K562 (cell line): ENCODE measurements around the gene FRYL. TPM values are rescaled to one million over a fixed set of nuclear protein-coding genes. Genes with fewer than 3 reads are reported as not detected.

ENCODE experiments used
- ATAC-seq: fragments of 200-7000 bp; cut with Tn5 transposase; 3 replicates; pipeline ENCODE4 v1.9.1; 2020; ENCODE audit warnings: moderate library complexity
- BruUV-seq: library from RNA; stranded (reverse); fragments of 400-500 nt; replicated peaks from 2 replicates; lab custom pipeline; 2021; lab: Mats Ljungman, UMichigan
- CTCF ChIA-PET: fragments of 300-600 bp; formaldehyde crosslinking; extraction: SDS; loops from one replicate; lab custom pipeline; 2021; ENCODE audit warnings: low intra/inter-chr PET ratio; lab: Yijun Ruan, JAX
- POLR2A ChIA-PET: fragments of 300-600, 350-650 bp; sonication (Branson Sonifier 250); formaldehyde crosslinking; extraction: SDS; loops from one replicate; lab custom pipeline; 2021; ENCODE audit warnings: antibody characterized with exemption, inconsistent platforms; lab: Yijun Ruan, JAX
- DNase-seq, 4 experiments: peaks; one replicate each; pipeline versions ENCODE4 v3.0.0 to v3.0.0-alpha.2; 2011 to 2018; ENCODE audit warnings: low spot score in 3 of 4, mixed read lengths in 3 of 4; ENCODE audit errors: extremely low read depth in 1 of 4
- FAIRE-seq: peaks from 2 replicates; lab custom pipeline; 2011; peaks lifted over from hg19 to GRCh38; lab: Jason Lieb, UNC
- H2AFZ ChIP-seq: 2 replicates; pipeline ENCODE4 v1.6.0; 2011; ENCODE audit warnings: low read depth, low read length, control low read depth, inconsistent platforms
- H3K27ac ChIP-seq: fragments of 200-600 bp; 3 replicates; pipeline ENCODE4 v1.8.0; 2011; ENCODE audit warnings: low read depth, mild to moderate bottlenecking, control low read depth, inconsistent platforms, low read length, moderate library complexity, mixed read lengths; ENCODE audit errors: extremely low read depth
- H3K27me3 ChIP-seq, 2 experiments: fragments of 300-600 bp in 1 of 2; 2 replicates in 1 of 2; 3 replicates in 1 of 2; pipeline versions ENCODE4 v1.6.0 to v1.8.0; 2011; ENCODE audit warnings: inconsistent platforms in 2 of 2, low read length in 2 of 2, mild to moderate bottlenecking in 1 of 2, mixed read lengths in 1 of 2, moderate library complexity in 1 of 2; ENCODE audit not compliant: control insufficient read depth in 2 of 2, insufficient read depth in 2 of 2
- H3K36me3 ChIP-seq: fragments of 300-600 bp; 3 replicates; pipeline ENCODE4 v1.8.0; 2011; ENCODE audit warnings: mild to moderate bottlenecking, low read length, inconsistent platforms; ENCODE audit not compliant: control insufficient read depth, insufficient read depth
- H3K4me1 ChIP-seq, 2 experiments: fragments of 200-600 bp in 1 of 2; replicated peaks in 1 of 2; 2 replicates in 1 of 2; 3 replicates in 1 of 2; pipeline versions ENCODE4 v1.5.1 to v1.8.0; 2011; ENCODE audit warnings: inconsistent platforms in 2 of 2, low read length in 2 of 2, mild to moderate bottlenecking in 1 of 2, mixed read lengths in 1 of 2, moderate library complexity in 1 of 2; ENCODE audit not compliant: control insufficient read depth in 2 of 2, insufficient read depth in 2 of 2
- H3K4me2 ChIP-seq: 2 replicates; pipeline ENCODE4 v1.6.1; 2011; ENCODE audit warnings: low read length, control low read depth, inconsistent platforms, mixed read lengths; ENCODE audit not compliant: insufficient read depth
- H3K4me3 ChIP-seq: fragments of 200-600 bp; sonication (generic), shearing (Covaris generic); 2 replicates; pipeline ENCODE4 v1.5.1; 2016; ENCODE audit warnings: control low read depth, inconsistent platforms
- H3K79me2 ChIP-seq: fragments of 200-600 bp; 3 replicates; pipeline ENCODE4 v1.8.0; 2011; ENCODE audit warnings: low read length, inconsistent platforms; ENCODE audit not compliant: control insufficient read depth, insufficient read depth
- H3K9ac ChIP-seq, 2 experiments: 2 replicates each; pipeline versions ENCODE4 v1.6.0 to v1.6.1; 2011; ENCODE audit warnings: low read depth in 2 of 2, low read length in 2 of 2, control low read depth in 1 of 2, inconsistent platforms in 1 of 2, mild to moderate bottlenecking in 1 of 2, mixed read lengths in 1 of 2; ENCODE audit not compliant: insufficient read depth in 1 of 2
- H3K9me1 ChIP-seq: one replicate; pipeline ENCODE4 v1.6.0; 2011; ENCODE audit warnings: inconsistent platforms, mild to moderate bottlenecking, low read length, moderate library complexity; ENCODE audit not compliant: control insufficient read depth, insufficient read depth
- H3K9me3 ChIP-seq: replicated peaks from 2 replicates; pipeline ENCODE4 v1.5.1; 2011; ENCODE audit warnings: low read depth, low read length, inconsistent platforms; ENCODE audit not compliant: control insufficient read depth, insufficient read depth
- H4K20me1 ChIP-seq: replicated peaks from 2 replicates; pipeline ENCODE4 v1.6.1; 2011; ENCODE audit warnings: low read length, inconsistent platforms, mixed read lengths; ENCODE audit not compliant: control insufficient read depth, insufficient read depth
- GABPB1 ChIP-seq: sonication (generic); formaldehyde crosslinking; IDR thresholded peaks from 2 replicates; pipeline ENCODE4 v1.8.0; 2022; ENCODE audit warnings: mild to moderate bottlenecking, missing genetic modification reagents
- GABPB2 ChIP-seq: fragments of 250-450 bp; sonication (Bioruptor Pico); conservative IDR thresholded peaks from 2 replicates; pipeline ENCODE4 v1.5.1; 2021; ENCODE audit warnings: mild to moderate bottlenecking
- MECOM ChIP-seq: fragments of 250-450 bp; sonication (Bioruptor Pico); IDR thresholded peaks from 2 replicates; pipeline ENCODE4 v1.8.0; 2022; ENCODE audit warnings: inconsistent platforms
- NFYB ChIP-seq: IDR thresholded peaks from 2 replicates; pipeline ENCODE4 v1.6.1; 2011; ENCODE audit warnings: mild to moderate bottlenecking, moderate library complexity; ENCODE audit not compliant: insufficient read length; ENCODE audit errors: extremely low read depth
- PHF8 ChIP-seq: fragments of 200-600 bp; sonication (generic); IDR thresholded peaks from 2 replicates; pipeline ENCODE4 v1.6.1; 2012; ENCODE audit warnings: mixed run types, mild to moderate bottlenecking, inconsistent platforms, low read length, moderate library complexity, borderline replicate concordance
- ZNF239 ChIP-seq: fragments of 250-450 bp; sonication (Bioruptor Pico); IDR thresholded peaks from 2 replicates; pipeline ENCODE4 v1.4.0; 2020; ENCODE audit warnings: mild to moderate bottlenecking
- WGBS: fragments of 100-300 bp; shearing (Covaris generic); methylation state at CpG from one replicate; pipeline ENCODE4 v1.1.6; 2016; ENCODE audit warnings: low coverage, mixed read lengths; ENCODE audit not compliant: insufficient coverage; ENCODE audit errors: missing lambda C conversion rate; 5-methylcytosine and 5-hydroxymethylcytosine counted together
- in situ Hi-C: fragments of 300-500 bp; cut with MboI; formaldehyde crosslinking; loops from 4 replicates; pipeline ENCODE4 v1.15.0; 2018; ENCODE audit warnings: inconsistent platforms, mixed read lengths
- intact Hi-C: fragments of 100-400 bp; cut with micrococcal nuclease; formaldehyde crosslinking; loops from 2 replicates; pipeline ENCODE4 v1.14.2; 2022
- polyA plus RNA-seq, 8 experiments: library from polyadenylated mRNA; depleted of rRNA in 4 of 8; stranded (reverse) in 5 of 8; unstranded in 3 of 8; fragments of >200 nt; fragmentation: Nextera tagmentation in 2 of 8; fragmentation: Illumina TruSeq in 1 of 8; extraction: Ambion mirVana in 2 of 8; extraction: Trizol in 1 of 8; gene quantifications; 2 replicates each; pipeline versions ENCODE4 v1.2.1 to v1.2.3, GENCODE V29; 2011 to 2014; ENCODE audit warnings: inconsistent platforms in 1 of 8, missing spikeins in 1 of 8
- total RNA-seq, 7 experiments: library from RNA; depleted of rRNA in 6 of 7; stranded (reverse); fragments of >200 nt in 6 of 7; fragmentation: Illumina TruSeq in 2 of 7; extraction: Trizol in 2 of 7; gene quantifications; 2 replicates each; pipeline versions ENCODE4 v1.2.1 to v1.2.3, GENCODE V29; 2011 to 2021; ENCODE audit warnings: low replicate concordance in 1 of 7
- TF ChIP-seq, protein P1 (sequence below): fragments of 250-450 bp; sonication (Bioruptor Pico); IDR thresholded peaks from 2 replicates; pipeline ENCODE4 v1.9.0; 2021; ENCODE audit warnings: mild to moderate bottlenecking
- TF ChIP-seq, protein P2 (sequence below): sonication (generic); formaldehyde crosslinking; IDR thresholded peaks from 2 replicates; pipeline ENCODE4 v1.8.0; 2023; ENCODE audit warnings: mild to moderate bottlenecking, missing genetic modification reagents

Gene FRYL
- total and polyA plus RNA-seq, 9 of the 15 experiments (the other 6 are each of a cell fraction or from before 2014, with no cell fraction given) = 7.2 to 34.9 (median 15.9) TPM

DNA sequence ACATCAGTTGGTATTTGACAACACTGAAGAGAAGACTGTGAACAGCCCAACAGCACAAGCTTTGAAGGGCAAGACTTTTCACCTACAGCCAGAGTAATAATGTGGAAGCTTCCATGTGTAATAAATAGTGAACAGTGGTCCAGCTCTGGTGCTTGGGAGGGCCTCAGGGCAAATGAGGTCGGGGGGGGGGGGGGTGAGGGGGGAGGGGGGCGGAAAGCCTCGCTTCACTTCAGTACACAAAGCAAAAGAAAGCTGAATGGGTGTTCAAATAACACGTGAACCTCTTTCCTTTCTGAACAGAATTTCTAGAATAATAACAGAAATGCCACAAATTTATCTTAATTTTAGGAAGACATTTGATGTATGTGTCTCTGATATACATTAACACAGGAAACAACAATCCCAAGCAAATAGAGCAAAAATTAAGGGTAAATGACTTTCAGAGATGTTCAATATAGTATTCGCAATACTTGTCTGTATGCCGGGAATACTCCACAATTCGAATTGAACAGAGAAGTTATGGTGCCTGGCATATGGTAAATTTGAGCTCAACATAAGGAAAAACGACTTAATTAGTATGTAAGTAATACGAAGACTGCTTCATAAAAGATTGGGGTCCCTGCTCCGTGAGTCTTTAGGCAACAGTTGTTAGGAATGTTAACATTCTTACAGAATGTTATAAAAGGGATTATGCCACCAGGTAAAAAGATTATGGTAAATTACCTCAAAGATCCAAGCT is 92.6 kb downstream of the FRYL start (continued):
- TF ChIP-seq GABPB2 (CRISPR knock-in tag) (no peak), PHF8 (no peak)

DNA sequence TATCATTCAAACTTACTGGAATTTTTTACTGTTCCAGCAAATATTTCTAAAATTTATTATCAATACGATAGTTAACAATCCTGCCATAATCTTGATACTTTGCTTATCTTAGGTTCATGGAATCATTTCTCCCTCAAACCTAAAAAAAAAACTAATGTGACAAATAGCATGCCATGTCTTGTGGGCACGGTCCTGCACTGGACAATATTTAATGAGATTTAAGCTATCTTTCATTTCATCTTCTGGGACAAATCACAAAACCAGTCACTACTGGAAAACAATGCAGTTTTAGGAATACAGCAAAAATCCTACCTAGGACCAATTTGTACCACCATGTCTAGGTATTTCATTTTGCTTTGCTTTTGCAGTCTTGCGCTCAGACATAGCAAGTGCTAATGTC is 93.7 kb downstream of the FRYL start:
- POLR2A ChIA-PET = interaction anchor here (1.1 kb wide), 1 partner anchor 43 kb away, joined by 3 read pairs; no protein-coding TSS in a partner anchor
- TF ChIP-seq, protein P1, sequence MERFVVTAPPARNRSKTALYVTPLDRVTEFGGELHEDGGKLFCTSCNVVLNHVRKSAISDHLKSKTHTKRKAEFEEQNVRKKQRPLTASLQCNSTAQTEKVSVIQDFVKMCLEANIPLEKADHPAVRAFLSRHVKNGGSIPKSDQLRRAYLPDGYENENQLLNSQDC (CRISPR knock-in tag) = no peak
- TF ChIP-seq GABPB1 = no peak
- TF ChIP-seq ZNF239 (CRISPR knock-in tag) = no peak
- no peak for TF ChIP-seq MECOM (CRISPR knock-in tag)
- no peak for TF ChIP-seq NFYB
- TF ChIP-seq, protein P2, sequence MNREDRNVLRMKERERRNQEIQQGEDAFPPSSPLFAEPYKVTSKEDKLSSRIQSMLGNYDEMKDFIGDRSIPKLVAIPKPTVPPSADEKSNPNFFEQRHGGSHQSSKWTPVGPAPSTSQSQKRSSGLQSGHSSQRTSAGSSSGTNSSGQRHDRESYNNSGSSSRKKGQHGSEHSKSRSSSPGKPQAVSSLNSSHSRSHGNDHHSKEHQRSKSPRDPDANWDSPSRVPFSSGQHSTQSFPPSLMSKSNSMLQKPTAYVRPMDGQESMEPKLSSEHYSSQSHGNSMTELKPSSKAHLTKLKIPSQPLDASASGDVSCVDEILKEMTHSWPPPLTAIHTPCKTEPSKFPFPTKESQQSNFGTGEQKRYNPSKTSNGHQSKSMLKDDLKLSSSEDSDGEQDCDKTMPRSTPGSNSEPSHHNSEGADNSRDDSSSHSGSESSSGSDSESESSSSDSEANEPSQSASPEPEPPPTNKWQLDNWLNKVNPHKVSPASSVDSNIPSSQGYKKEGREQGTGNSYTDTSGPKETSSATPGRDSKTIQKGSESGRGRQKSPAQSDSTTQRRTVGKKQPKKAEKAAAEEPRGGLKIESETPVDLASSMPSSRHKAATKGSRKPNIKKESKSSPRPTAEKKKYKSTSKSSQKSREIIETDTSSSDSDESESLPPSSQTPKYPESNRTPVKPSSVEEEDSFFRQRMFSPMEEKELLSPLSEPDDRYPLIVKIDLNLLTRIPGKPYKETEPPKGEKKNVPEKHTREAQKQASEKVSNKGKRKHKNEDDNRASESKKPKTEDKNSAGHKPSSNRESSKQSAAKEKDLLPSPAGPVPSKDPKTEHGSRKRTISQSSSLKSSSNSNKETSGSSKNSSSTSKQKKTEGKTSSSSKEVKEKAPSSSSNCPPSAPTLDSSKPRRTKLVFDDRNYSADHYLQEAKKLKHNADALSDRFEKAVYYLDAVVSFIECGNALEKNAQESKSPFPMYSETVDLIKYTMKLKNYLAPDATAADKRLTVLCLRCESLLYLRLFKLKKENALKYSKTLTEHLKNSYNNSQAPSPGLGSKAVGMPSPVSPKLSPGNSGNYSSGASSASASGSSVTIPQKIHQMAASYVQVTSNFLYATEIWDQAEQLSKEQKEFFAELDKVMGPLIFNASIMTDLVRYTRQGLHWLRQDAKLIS (CRISPR knock-in tag) = no peak
- DNase-seq (no peak), FAIRE-seq (no peak), ATAC-seq (no peak)
- Histone ChIP-seq H3K79me2 (peaks cover 50% of the 10 kb centered on the region), H3K9me3 (no peaks in the 10 kb centered on the region), H3K4me2 (no peak overlapping the region), H4K20me1 (no peaks in the 10 kb centered on the region), H3K9me1 (no peaks in the 10 kb centered on the region), H3K9ac (no peak overlapping the region), H3K4me3 (no peak overlapping the region), H3K36me3 (no peaks in the 10 kb centered on the region; the same call in 2 of the 3 replicates), H3K4me1 (peaks cover 9 to 40% of the 10 kb centered on the region in 2 experiments; a peak in 4 of 5 replicates), H3K27me3 (no peaks in the 10 kb centered on the region), H3K27ac (no peak overlapping the region), H2AFZ (no peak overlapping the region)
- in situ Hi-C loops (no loop called here), intact Hi-C loops (loop anchor here (10.0 kb wide), 1 partner anchor 48 kb away; no protein-coding TSS in a partner anchor)
- CTCF ChIA-PET = no interaction called here
- 89% methylated on average over 3 of the region's 3 CpGs for WGBS
- BruUV-seq = no TSS peak
